Stimulated activated CD4-positive, alpha-beta T cell treated with anti-CD3 and anti-CD28 coated beads, Interleukin-4, amount 100 ng/mL, for 1 hour (primary cell): ENCODE results near the gene WDR77.
A peak's percentile ranks its signal among the peaks of the same experiment; 100 is the strongest.

ENCODE experiments used
- DNase-seq: peaks from one replicate; pipeline ENCODE4 v3.0.0-alpha.2; 2020

WDR77 gene

GRCh38 chr1:111448918-111449702 is at the start of gene WDR77, which contains the start of gene ATP5PB:
Gene WDR77, minus strand, starts transcription at chr1:111449256. Its CDS starts 87 bp downstream, at chr1:111449169.
Gene ATP5PB, plus strand, starts transcription at chr1:111449464. Its CDS starts 78 bp downstream, at chr1:111449542.
- peak; percentile 81 for DNase-seq

- DNase-seq = no peak
These were observed 48.5 kb upstream of the WDR77 start for GRCh38 chr1:111497592-111497991.

- no peak for DNase-seq
These were observed 47.3 kb upstream of the WDR77 start for GRCh38 chr1:111496398-111496797.

GRCh38 chr1:111491070-111491469 is 42.0 kb upstream of the WDR77 start:
- no peak for DNase-seq

GRCh38 chr1:111490220-111490619 is 41.2 kb upstream of the WDR77 start:
- no peak for DNase-seq

- DNase-seq = no peak
These were observed 40.5 kb upstream of the WDR77 start for GRCh38 chr1:111489604-111490003.

- DNase-seq = no peak
These were observed 39.6 kb upstream of the WDR77 start for GRCh38 chr1:111488669-111489068.

- no peak for DNase-seq
These were observed 38.1 kb upstream of the WDR77 start for GRCh38 chr1:111487133-111487532.

- DNase-seq = no peak
These were observed 37.4 kb upstream of the WDR77 start for GRCh38 chr1:111486431-111486830.

GRCh38 chr1:111484391-111485026 is 35.5 kb upstream of the WDR77 start:
- no peak for DNase-seq

- DNase-seq = no peak
These were observed 34.8 kb upstream of the WDR77 start for GRCh38 chr1:111483876-111484275.

- no peak for DNase-seq
These were observed 34.1 kb upstream of the WDR77 start for GRCh38 chr1:111483166-111483565.

GRCh38 chr1:111481387-111482221 is 32.5 kb upstream of the WDR77 start:
- DNase-seq = peak; percentile 61

- no peak for DNase-seq
These were observed 31.6 kb upstream of the WDR77 start for GRCh38 chr1:111480674-111481073.

- DNase-seq = peak; percentile 11
These were observed 27.8 kb upstream of the WDR77 start for GRCh38 chr1:111476761-111477309.

GRCh38 chr1:111476214-111476613 is 27.2 kb upstream of the WDR77 start:
- no peak for DNase-seq

GRCh38 chr1:111475701-111476100 is 26.6 kb upstream of the WDR77 start:
- no peak for DNase-seq

GRCh38 chr1:111474521-111474920 is 25.5 kb upstream of the WDR77 start:
- no peak for DNase-seq

- no peak for DNase-seq
These were observed 25.1 kb upstream of the WDR77 start for GRCh38 chr1:111474106-111474505.

GRCh38 chr1:111471538-111471937 is 22.5 kb upstream of the WDR77 start:
- no peak for DNase-seq

GRCh38 chr1:111471012-111471411 is 22.0 kb upstream of the WDR77 start:
- DNase-seq = peak; percentile 44

GRCh38 chr1:111470596-111470995 is 21.5 kb upstream of the WDR77 start:
- no peak for DNase-seq

- DNase-seq = no peak
These were observed 20.5 kb upstream of the WDR77 start for GRCh38 chr1:111469539-111469938.
